GM12878 (cell line): ENCODE data around the gene CLDN7. TPM values are rescaled to one million over a fixed set of nuclear protein-coding genes. Genes with fewer than 3 reads are reported as not detected.

Experiments used
- ATAC-seq: fragments of 200-7000 bp; cut with Tn5 transposase; 3 replicates; pipeline ENCODE4 v1.9.1; 2020; ENCODE audit warnings: mild to moderate bottlenecking, moderate library complexity
- BruUV-seq: library from RNA; stranded (reverse); fragments of 400-500 nt; replicated peaks from 2 replicates; lab custom pipeline; 2021; lab: Mats Ljungman, UMichigan
- CTCF ChIA-PET: fragments of 300-600 bp; sonication (Branson Sonifier 250); formaldehyde crosslinking; extraction: SDS; loops from one replicate; lab custom pipeline; 2021; ENCODE audit warnings: inconsistent platforms; lab: Yijun Ruan, JAX
- POLR2A ChIA-PET: fragments of 350-600 bp; formaldehyde crosslinking; extraction: SDS; loops from one replicate; lab custom pipeline; 2021; ENCODE audit warnings: inconsistent platforms; lab: Charles Lee
- RAD21 ChIA-PET: fragments of 300-600 bp; sonication (Branson Sonifier 250); formaldehyde crosslinking; loops from one replicate; lab custom pipeline; 2023; ENCODE audit warnings: antibody characterized with exemption; ENCODE audit not compliant: unreplicated experiment; lab: Charles Lee
- SMC1A ChIA-PET: fragments of 300-600 bp; sonication (Branson Sonifier 250); formaldehyde crosslinking; loops from one replicate; lab custom pipeline; 2023; ENCODE audit not compliant: unreplicated experiment, uncharacterized antibody; lab: Charles Lee
- DNase-seq: peaks from one replicate; pipeline ENCODE4 v3.0.0-alpha.2; 2011; ENCODE audit warnings: low read depth, low spot score
- FAIRE-seq: peaks from 3 replicates; lab custom pipeline; 2011; peaks lifted over from hg19 to GRCh38; lab: Jason Lieb, UNC
- H2AFZ ChIP-seq: 2 replicates; pipeline ENCODE4 v1.6.0; 2011; ENCODE audit warnings: low read depth, low read length, control low read depth; ENCODE audit not compliant: control insufficient read depth
- H3K27ac ChIP-seq: 2 replicates; pipeline ENCODE4 v1.5.1; 2011; ENCODE audit warnings: control low read depth; ENCODE audit not compliant: control insufficient read depth, insufficient read depth
- H3K27me3 ChIP-seq, 2 experiments: replicated peaks in 1 of 2; 2 replicates each; pipeline versions ENCODE4 v1.6.0 to v1.6.1; 2011; ENCODE audit warnings: low read length in 1 of 2; ENCODE audit not compliant: control insufficient read depth in 2 of 2, insufficient read depth in 2 of 2
- H3K36me3 ChIP-seq, 2 experiments: 2 replicates each; pipeline ENCODE4 v1.5.1; 2011; ENCODE audit warnings: low read length in 1 of 2; ENCODE audit not compliant: control insufficient read depth in 2 of 2, insufficient read depth in 2 of 2
- H3K4me1 ChIP-seq: 2 replicates; pipeline ENCODE4 v1.6.1; 2011; ENCODE audit warnings: mild to moderate bottlenecking, low read length, moderate library complexity, mixed read lengths; ENCODE audit not compliant: control insufficient read depth, insufficient read depth
- H3K4me2 ChIP-seq: 2 replicates; pipeline ENCODE4 v1.6.0; 2011; ENCODE audit warnings: control low read depth; ENCODE audit not compliant: control insufficient read depth, insufficient read depth
- H3K4me3 ChIP-seq: fragments of 200-600 bp; sonication (generic); 2 replicates; pipeline ENCODE4 v1.5.1; 2016
- H3K79me2 ChIP-seq: 2 replicates; pipeline ENCODE4 v1.6.0; 2011; ENCODE audit warnings: low read length; ENCODE audit not compliant: control insufficient read depth, insufficient read depth
- H3K9ac ChIP-seq: 2 replicates; pipeline ENCODE4 v1.8.0; 2011; ENCODE audit warnings: low read length, control low read depth, mixed read lengths; ENCODE audit not compliant: control insufficient read depth, insufficient read depth
- H3K9me3 ChIP-seq: replicated peaks from 3 replicates; pipeline ENCODE4 v1.5.1; 2011; ENCODE audit warnings: mild to moderate bottlenecking, low read length; ENCODE audit not compliant: control insufficient read depth, insufficient read depth
- H4K20me1 ChIP-seq: 2 replicates; pipeline ENCODE4 v1.6.0; 2011; ENCODE audit not compliant: control insufficient read depth, insufficient read depth
- BRCA1 ChIP-seq: IDR thresholded peaks from 2 replicates; pipeline ENCODE4 v1.6.1; 2011; ENCODE audit warnings: low read depth, low read length, improper control_type of control experiment
- CREM ChIP-seq: IDR thresholded peaks from 2 replicates; pipeline ENCODE4 v1.6.1; 2014; ENCODE audit warnings: antibody characterized with exemption, low read depth
- FOXK2 ChIP-seq: fragments of 450-650 bp; IDR thresholded peaks from 2 replicates; pipeline ENCODE4 v1.6.1; 2017; ENCODE audit warnings: mild to moderate bottlenecking, moderate library complexity
- FOXM1 ChIP-seq: IDR thresholded peaks from 2 replicates; pipeline ENCODE4 v1.6.1; 2012; ENCODE audit warnings: low read depth, mild to moderate bottlenecking, inconsistent platforms, low read length, moderate library complexity
- GABPA ChIP-seq: IDR thresholded peaks from 2 replicates; pipeline ENCODE4 v1.6.1; 2014; ENCODE audit warnings: antibody characterized with exemption, low read depth, mild to moderate bottlenecking, inconsistent platforms
- IKZF1 ChIP-seq: fragments of 450-650 bp; conservative IDR thresholded peaks from 2 replicates; pipeline ENCODE4 v1.6.1; 2017; ENCODE audit warnings: antibody characterized with exemption, mild to moderate bottlenecking
- JUNB ChIP-seq: IDR thresholded peaks from 2 replicates; pipeline ENCODE4 v1.6.1; 2016; ENCODE audit warnings: antibody characterized with exemption, mild to moderate bottlenecking
- KAT2A ChIP-seq: conservative IDR thresholded peaks from 2 replicates; pipeline ENCODE4 v1.6.1; 2011; ENCODE audit warnings: low read depth, low read length; ENCODE audit not compliant: control insufficient read depth
- PAX5 ChIP-seq: IDR thresholded peaks from 2 replicates; pipeline ENCODE4 v1.6.1; 2011; ENCODE audit warnings: low read depth, low read length, borderline replicate concordance
- RAD51 ChIP-seq: fragments of 450-650 bp; IDR thresholded peaks from 2 replicates; pipeline ENCODE4 v1.6.1; 2016; ENCODE audit warnings: moderate library complexity, mild to moderate bottlenecking, inconsistent platforms
- SIN3A ChIP-seq: IDR thresholded peaks from 2 replicates; pipeline ENCODE4 v1.6.1; 2012; ENCODE audit warnings: low read depth, low read length, improper control_type of control experiment
- SMAD1 ChIP-seq: fragments of 450-650 bp; IDR thresholded peaks from 2 replicates; pipeline ENCODE4 v1.6.1; 2018; ENCODE audit warnings: mild to moderate bottlenecking, low read depth; ENCODE audit not compliant: partially characterized antibody
- SMAD5 ChIP-seq: IDR thresholded peaks from 2 replicates; pipeline ENCODE4 v1.6.1; 2016; ENCODE audit warnings: antibody characterized with exemption, low read depth
- SREBF1 ChIP-seq: IDR thresholded peaks from 2 replicates; pipeline ENCODE4 v1.6.1; 2012; ENCODE audit warnings: mild to moderate bottlenecking, low read length
- WGBS: methylation state at CpG from one replicate; pipeline ENCODE4 v1.1.6; 2016; ENCODE audit warnings: low lambda C conversion rate; ENCODE audit not compliant: insufficient replicate concordance, insufficient coverage; ENCODE audit errors: missing lambda C conversion rate; 5-methylcytosine and 5-hydroxymethylcytosine counted together
- in situ Hi-C: fragments of 300-500 bp; cut with MboI; formaldehyde crosslinking; loops from 9 replicates; pipeline ENCODE4 v1.14.3; 2018; ENCODE audit warnings: mixed read lengths
- intact Hi-C: fragments of 100-400 bp; cut with micrococcal nuclease; formaldehyde crosslinking; loops from one replicate; pipeline ENCODE4 v1.14.2; 2022; ENCODE audit not compliant: unreplicated experiment
- polyA plus RNA-seq, 11 experiments: library from polyadenylated mRNA; depleted of rRNA in 4 of 11; unstranded in 6 of 11; stranded (reverse) in 5 of 11; fragments of >200 nt; fragmentation: Nextera tagmentation in 4 of 11; fragmentation: Illumina TruSeq in 1 of 11; extraction: Ambion mirVana in 4 of 11; extraction: Trizol in 1 of 11; gene quantifications; 1 replicate in 1 of 11; 2 replicates in 10 of 11; pipeline versions ENCODE4 v1.2.1 to v1.2.3, GENCODE V29; 2011 to 2016; ENCODE audit warnings: inconsistent platforms in 2 of 11, missing spikeins in 2 of 11, low read depth in 1 of 11
- total RNA-seq, 4 experiments: library from RNA; depleted of rRNA in 3 of 4; stranded (reverse); fragments of >200 nt in 3 of 4; fragmentation: Illumina TruSeq in 1 of 4; extraction: Trizol in 1 of 4; gene quantifications; 2 replicates each; pipeline versions ENCODE4 v1.2.1 to v1.2.3, GENCODE V29; 2013 to 2021
- TF ChIP-seq, protein P1 (sequence below): fragments of 450-650 bp; IDR thresholded peaks from 2 replicates; pipeline ENCODE4 v1.6.1; 2017; ENCODE audit warnings: mild to moderate bottlenecking, low read depth, inconsistent platforms; ENCODE audit not compliant: poor library complexity, severe bottlenecking
- TF ChIP-seq, protein P2 (sequence below): fragments of 450-650 bp; formaldehyde crosslinking; IDR thresholded peaks from 2 replicates; pipeline ENCODE4 v1.4.0; 2020; ENCODE audit warnings: mild to moderate bottlenecking, moderate library complexity
- TF ChIP-seq, protein P3 (sequence below): fragments of 450-650 bp; IDR thresholded peaks from 2 replicates; pipeline ENCODE4 v1.6.1; 2017; ENCODE audit warnings: mild to moderate bottlenecking, moderate library complexity

The CLDN7 gene
- total and polyA plus RNA-seq, 10 of the 15 experiments (the other 5 are each of a cell fraction or from before 2014, with no cell fraction given) = 0.19 to 1.3 (median 0.36) TPM; not detected in 5

DNA sequence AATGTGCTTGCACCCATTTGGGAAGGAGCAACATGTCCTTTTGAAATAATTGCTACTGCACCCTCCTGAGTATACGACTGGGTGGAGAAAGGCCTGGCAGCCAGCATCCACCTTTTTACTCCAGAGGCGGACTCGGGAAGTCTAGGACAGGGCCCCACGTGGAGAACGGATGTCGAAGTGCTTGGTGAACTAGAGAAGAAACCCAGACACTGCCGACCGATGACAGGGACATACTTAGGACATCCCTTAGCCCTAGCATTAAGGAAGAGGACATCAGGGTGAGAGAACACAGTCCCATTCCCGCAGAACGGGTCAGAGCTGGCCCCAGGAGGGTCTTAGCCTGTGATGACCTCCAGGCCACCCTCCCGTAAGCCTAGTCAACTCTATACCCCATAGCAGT lies 28.4 kb upstream of the CLDN7 start:
- Histone ChIP-seq H3K4me3 (no peak overlapping the region), H3K9ac (no peak overlapping the region), H3K79me2 (no peaks in the 10 kb centered on the region), H3K9me3 (no peaks in the 10 kb centered on the region), H3K36me3 (no peaks in the 10 kb centered on the region), H3K27ac (no peak overlapping the region), H2AFZ (no peak overlapping the region), H3K4me2 (no peak overlapping the region), H3K27me3 (peaks cover 3 to 6% of the 10 kb centered on the region in 2 experiments), H3K4me1 (peaks cover 3% of the 10 kb centered on the region), H4K20me1 (no peaks in the 10 kb centered on the region; the same call in 1 of the 2 replicates)
- in situ Hi-C loops (no loop called here), intact Hi-C loops (no loop called here)
- FAIRE-seq (no peak), DNase-seq (no peak), ATAC-seq (no peak)
- no TSS peak for BruUV-seq
- WGBS = 13% methylated on average over 11 of the region's 11 CpGs
- RAD21 ChIA-PET = no interaction called here
- TF ChIP-seq KAT2A (no peak), SIN3A (no peak), CREM (no peak), FOXM1 (no peak), SREBF1 (no peak), BRCA1 (no peak), JUNB (no peak), PAX5 (no peak), SMAD1 (no peak), GABPA (no peak), FOXK2 (no peak), SMAD5 (no peak), RAD51 (no peak), IKZF1 (no peak)
- TF ChIP-seq, protein P1, sequence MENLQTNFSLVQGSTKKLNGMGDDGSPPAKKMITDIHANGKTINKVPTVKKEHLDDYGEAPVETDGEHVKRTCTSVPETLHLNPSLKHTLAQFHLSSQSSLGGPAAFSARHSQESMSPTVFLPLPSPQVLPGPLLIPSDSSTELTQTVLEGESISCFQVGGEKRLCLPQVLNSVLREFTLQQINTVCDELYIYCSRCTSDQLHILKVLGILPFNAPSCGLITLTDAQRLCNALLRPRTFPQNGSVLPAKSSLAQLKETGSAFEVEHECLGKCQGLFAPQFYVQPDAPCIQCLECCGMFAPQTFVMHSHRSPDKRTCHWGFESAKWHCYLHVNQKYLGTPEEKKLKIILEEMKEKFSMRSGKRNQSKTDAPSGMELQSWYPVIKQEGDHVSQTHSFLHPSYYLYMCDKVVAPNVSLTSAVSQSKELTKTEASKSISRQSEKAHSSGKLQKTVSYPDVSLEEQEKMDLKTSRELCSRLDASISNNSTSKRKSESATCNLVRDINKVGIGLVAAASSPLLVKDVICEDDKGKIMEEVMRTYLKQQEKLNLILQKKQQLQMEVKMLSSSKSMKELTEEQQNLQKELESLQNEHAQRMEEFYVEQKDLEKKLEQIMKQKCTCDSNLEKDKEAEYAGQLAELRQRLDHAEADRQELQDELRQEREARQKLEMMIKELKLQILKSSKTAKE = no peak
- TF ChIP-seq, protein P2, sequence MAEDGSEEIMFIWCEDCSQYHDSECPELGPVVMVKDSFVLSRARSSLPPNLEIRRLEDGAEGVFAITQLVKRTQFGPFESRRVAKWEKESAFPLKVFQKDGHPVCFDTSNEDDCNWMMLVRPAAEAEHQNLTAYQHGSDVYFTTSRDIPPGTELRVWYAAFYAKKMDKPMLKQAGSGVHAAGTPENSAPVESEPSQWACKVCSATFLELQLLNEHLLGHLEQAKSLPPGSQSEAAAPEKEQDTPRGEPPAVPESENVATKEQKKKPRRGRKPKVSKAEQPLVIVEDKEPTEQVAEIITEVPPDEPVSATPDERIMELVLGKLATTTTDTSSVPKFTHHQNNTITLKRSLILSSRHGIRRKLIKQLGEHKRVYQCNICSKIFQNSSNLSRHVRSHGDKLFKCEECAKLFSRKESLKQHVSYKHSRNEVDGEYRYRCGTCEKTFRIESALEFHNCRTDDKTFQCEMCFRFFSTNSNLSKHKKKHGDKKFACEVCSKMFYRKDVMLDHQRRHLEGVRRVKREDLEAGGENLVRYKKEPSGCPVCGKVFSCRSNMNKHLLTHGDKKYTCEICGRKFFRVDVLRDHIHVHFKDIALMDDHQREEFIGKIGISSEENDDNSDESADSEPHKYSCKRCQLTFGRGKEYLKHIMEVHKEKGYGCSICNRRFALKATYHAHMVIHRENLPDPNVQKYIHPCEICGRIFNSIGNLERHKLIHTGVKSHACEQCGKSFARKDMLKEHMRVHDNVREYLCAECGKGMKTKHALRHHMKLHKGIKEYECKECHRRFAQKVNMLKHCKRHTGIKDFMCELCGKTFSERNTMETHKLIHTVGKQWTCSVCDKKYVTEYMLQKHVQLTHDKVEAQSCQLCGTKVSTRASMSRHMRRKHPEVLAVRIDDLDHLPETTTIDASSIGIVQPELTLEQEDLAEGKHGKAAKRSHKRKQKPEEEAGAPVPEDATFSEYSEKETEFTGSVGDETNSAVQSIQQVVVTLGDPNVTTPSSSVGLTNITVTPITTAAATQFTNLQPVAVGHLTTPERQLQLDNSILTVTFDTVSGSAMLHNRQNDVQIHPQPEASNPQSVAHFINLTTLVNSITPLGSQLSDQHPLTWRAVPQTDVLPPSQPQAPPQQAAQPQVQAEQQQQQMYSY (CRISPR knock-in tag) = no peak
- TF ChIP-seq, protein P3, sequence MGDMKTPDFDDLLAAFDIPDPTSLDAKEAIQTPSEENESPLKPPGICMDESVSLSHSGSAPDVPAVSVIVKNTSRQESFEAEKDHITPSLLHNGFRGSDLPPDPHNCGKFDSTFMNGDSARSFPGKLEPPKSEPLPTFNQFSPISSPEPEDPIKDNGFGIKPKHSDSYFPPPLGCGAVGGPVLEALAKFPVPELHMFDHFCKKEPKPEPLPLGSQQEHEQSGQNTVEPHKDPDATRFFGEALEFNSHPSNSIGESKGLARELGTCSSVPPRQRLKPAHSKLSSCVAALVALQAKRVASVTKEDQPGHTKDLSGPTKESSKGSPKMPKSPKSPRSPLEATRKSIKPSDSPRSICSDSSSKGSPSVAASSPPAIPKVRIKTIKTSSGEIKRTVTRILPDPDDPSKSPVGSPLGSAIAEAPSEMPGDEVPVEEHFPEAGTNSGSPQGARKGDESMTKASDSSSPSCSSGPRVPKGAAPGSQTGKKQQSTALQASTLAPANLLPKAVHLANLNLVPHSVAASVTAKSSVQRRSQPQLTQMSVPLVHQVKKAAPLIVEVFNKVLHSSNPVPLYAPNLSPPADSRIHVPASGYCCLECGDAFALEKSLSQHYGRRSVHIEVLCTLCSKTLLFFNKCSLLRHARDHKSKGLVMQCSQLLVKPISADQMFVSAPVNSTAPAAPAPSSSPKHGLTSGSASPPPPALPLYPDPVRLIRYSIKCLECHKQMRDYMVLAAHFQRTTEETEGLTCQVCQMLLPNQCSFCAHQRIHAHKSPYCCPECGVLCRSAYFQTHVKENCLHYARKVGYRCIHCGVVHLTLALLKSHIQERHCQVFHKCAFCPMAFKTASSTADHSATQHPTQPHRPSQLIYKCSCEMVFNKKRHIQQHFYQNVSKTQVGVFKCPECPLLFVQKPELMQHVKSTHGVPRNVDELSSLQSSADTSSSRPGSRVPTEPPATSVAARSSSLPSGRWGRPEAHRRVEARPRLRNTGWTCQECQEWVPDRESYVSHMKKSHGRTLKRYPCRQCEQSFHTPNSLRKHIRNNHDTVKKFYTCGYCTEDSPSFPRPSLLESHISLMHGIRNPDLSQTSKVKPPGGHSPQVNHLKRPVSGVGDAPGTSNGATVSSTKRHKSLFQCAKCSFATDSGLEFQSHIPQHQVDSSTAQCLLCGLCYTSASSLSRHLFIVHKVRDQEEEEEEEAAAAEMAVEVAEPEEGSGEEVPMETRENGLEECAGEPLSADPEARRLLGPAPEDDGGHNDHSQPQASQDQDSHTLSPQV = no peak
- SMC1A ChIA-PET = no interaction called here
- CTCF ChIA-PET = interaction anchor here (1.5 to 2.3 kb wide), 2 partner anchors 8 to 70 kb away, joined by 6 read pairs; no protein-coding TSS in a partner anchor
- POLR2A ChIA-PET = no interaction called here
